ENCODE results near the gene DENND1C.
A peak's percentile ranks its signal among the peaks of the same experiment; 100 is the strongest.
"Not testable (repeated sequence)": the region's sequence is repeated elsewhere in the genome, so short reads cannot be mapped to it uniquely, and the experiment has no call there.

The DENND1C gene

DNA sequence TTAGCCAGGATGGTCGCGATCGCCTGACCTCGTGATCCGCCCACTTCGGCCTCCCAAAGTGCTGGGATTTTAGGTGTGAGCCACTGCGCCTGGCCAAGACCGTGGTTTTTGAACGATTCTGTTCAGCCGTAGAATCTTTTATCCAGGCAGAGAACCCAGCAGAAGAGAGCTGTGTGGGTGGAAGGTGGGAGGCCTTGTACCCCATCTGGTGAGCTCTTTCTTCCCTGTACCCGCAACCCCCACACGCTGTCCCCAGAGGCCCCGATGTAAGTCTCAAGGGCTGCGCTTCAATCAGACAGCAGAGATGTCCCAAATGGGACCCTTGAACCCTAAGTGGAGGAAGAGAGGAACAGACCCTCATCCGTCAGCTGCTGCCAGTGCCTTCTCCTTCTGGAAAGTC lies 25.7 kb downstream of the DENND1C start:
- DNase-seq (ENCODE audit: low spot score) = no peak

DNA sequence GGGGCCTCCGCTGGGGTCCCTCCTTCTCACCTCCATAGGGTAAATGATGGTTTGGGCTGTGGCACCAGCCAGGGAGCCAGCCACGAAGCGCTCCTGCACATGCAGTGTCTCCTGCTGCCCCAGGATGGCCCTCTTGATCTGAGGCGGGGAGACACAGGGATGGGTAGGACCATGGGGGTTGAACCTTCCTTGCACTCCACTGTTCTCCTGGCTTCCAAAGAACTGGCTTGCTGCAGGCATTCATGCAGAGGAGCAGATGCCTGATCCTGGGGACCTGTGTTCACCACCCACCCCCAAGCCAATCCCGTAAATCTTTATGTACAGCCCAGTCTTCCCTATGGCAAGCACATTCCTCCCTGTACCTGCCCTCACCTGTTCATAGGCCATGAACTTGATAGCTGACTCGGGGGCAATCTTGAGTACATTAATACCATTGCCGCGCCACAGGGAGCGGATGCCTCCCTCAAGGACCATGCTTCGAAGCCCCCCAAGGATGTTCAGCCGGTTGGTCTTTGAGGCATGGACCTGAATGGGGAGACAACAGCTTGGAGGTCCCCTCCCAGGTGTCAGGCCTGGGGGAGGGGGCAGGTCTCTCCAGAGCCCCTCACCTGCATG lies 27.5 kb downstream of the DENND1C start:
- DNase-seq (ENCODE audit: low spot score) = no peak

DNA sequence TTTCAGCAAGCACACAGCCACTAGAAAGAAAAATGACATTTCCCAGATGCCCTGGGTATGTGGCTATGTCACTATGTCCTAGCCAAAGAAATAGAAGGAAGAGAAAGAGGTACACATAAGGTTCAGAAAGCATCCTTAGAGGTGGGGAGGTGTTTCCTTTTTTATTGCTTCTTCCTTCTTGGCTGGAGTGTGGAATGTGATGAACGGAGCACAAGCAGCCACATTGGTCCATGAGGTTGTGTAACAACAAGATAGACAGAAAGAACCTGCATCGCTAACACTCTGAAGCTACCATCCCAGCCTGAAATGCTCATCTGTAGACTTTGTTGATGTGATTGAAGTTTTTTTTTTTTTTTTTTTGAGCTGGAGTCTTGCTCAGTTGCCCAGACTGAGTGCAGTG lies 28.7 kb downstream of the DENND1C start:
- DNase-seq (ENCODE audit: low spot score) = no peak

DNA sequence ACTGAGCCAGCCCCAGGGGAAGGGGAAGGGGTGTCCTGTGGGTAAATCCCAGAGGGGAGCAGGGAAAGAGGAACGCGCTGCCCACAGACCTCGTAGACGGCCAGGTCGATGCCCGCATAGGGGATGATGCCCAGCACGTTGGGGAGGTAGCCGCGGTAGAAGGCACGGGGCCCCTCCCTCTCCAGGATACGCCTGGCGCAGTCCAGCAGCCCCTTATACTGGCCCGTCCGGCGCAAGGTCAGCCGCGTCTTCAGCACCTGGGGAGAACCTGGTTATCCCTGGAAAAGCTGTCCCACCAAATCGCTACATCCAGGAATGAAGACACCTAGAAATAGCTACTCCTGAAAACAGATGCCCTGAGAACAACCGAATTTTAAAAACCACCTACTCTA lies 29.4 kb downstream of the DENND1C start:
- no peak for DNase-seq (ENCODE audit: low spot score)

DNA sequence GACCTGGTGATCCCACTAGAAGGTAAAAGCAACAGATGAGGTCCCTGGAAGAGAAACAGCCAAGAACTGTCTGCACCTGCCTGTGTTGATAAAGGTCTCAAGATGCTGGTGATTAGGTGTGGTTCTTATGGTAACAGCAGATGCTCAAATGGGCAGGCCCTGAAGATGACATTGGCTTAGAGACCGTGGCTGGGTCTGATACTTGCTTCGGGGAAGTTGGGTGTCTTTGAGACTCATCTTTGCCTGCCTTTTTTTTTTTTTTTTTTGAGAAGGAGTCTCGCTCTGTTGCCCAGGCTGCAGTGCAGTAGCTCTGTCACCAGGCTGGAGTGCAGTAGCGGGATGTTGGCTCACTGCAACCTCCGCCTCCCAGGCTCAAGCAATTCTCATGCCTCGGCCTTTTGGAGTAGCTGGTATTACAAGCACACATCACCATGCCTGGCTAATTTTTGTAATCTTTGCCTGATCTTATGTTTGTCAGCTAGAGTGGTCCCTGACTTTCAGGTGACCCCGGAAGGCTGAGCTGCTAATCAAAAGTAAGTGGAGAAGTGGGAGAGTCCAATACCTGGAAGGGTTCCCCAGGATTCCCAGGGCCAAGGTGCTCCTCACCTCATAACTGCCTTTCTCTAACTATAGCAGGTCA lies 29.9 kb downstream of the DENND1C start:
- no peak for DNase-seq (ENCODE audit: low spot score)

DNA sequence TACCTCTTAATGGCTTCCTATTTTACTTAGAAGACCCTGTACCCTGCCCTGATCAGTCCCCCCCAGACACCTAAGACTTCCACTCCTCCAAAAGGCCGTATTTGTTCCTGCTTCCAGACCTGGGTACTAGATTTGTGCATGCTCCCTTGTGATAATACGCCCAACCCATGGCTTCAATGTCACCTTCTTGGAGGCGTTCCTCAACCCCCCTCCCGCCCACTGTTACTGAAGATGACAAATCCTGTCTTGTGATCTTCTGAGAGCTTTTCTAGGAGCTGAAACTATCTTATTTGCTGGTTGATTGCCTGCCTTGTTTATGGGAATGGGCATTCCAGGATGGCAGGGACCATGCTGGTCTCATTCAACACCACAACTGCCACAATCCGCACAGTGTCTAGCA lies 31.4 kb downstream of the DENND1C start:
- DNase-seq (ENCODE audit: low spot score) = no peak

DNA sequence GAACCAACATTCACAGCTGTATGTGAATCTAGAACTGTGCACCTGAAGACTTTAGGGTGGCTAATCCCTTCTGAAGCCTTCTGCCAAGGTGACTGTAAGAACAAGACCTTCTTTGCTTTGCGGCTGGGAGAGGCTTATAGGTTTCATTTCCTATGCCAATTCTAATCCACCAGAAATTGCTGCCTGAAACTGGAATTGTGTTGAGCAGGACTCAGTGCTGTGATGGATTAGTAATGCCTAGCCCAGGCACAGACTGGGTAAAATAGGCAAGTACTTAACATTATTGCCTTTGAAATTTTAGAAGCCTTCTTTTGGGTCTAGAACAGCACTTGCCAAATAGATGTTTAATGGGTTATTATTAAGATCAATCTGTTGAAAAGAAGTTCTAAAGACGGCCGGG lies 33.5 kb downstream of the DENND1C start:
- DNase-seq (ENCODE audit: low spot score) = no peak

DNA sequence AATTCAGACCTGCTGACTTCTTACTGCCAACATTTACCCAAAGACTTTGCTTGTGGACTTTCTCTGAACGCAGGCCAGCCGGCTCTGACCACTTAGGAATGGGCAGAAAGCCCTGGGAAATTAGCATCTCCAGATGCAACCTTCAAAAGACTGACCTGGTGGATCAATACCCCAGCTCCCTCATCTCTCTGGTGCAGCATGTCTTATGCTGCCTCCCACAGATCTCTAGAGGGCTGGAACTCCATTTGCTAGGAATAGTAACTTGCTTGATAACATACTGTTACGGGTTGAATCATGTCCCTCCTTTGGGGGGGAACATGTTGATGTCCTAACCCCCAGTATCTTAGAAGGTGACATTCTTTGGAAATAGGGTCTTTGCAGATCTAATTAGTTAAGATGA lies 35.1 kb downstream of the DENND1C start:
- DNase-seq (ENCODE audit: low spot score) = no peak

DNA sequence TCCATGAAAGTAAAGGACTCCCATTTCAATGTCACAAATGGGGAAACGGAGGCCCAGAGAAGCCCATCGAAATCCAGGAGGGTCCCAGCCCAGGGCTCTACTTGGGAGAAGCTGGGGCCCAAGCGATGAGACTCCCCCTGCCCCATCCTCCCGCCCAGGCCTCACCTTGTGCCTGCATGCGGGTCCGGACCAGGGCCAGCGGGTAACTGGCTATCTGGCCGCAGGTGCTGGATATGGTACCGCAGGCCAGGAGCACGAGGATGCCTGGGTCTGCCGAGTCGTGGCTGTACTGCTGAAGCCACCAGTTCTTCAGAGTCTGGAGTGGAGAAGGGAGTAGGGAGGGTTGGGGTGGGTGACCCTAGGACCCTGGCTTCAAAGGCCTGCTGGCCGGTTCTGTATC lies 37.6 kb downstream of the DENND1C start:
- DNase-seq (ENCODE audit: low spot score) = no peak

DNA sequence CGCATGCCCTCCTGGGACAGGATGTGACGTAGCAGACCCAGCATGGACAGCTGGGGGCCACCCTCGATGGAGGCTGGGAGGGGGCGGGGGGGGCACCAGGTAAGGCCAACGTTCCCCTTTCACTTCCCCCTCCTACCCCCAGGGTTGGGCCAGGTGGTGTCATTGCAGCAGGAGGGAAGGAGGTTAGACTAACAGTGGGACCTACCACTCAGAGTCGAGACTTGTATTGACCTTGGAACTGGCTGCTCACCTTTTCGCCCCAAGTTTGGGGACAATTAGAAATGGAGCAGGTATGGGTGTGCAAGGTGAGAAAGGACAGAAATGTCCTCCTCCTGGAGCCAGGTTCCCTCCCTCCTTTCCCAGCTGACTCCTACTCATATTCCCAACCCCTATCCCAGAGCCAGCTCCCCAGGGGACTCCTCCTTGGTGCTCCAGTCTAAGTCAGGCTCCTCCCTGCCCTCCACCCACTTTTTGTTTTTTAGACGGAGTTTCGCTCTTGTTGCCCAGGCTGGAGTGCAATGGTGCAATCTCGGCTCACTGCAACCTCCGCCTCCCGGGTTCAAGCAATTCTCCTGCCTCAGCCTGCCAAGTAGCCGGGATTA lies 39.4 kb downstream of the DENND1C start:
- DNase-seq (ENCODE audit: low spot score) = no peak

DNA sequence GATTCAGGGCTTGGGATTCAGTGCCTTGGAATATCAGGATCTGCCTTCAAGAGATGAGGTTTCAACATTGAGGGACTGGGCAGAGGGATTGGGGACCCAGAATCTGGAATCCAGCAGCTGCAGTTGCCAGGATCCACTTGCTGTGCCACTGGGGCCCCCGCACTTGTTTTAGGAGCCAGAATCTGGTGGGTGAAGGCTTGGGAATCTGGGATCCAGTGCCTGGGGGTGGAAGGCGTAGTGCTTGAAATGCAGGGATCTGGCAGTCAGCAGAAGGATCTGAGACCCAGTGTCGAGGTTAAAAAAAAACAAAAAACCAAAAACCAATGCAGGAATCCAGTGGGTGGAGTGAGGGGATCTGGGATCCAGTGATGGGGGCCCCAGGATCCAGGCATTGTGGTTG lies 40.7 kb downstream of the DENND1C start:
- DNase-seq (ENCODE audit: low spot score) = no peak

DNA sequence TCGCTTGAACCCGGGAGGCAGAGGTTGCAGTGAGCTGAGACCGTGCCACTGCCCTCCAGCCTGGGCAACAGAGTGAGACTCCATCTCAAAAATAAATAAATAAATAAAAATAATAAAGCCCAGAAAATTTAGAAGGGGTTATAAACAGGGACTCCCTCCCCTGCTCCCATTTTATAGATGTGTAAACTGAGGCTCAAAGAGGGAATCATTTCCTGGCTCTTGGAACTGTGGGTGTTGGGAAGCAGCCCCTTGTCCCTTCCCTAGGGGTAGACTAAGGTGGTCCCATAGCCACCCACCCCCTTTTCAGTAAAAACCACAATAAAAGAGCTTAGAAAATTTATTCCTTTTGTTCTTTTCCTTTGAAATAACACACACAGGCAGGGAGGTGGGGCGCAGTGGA lies 41.8 kb downstream of the DENND1C start:
- no peak for DNase-seq (ENCODE audit: low spot score)

DNA sequence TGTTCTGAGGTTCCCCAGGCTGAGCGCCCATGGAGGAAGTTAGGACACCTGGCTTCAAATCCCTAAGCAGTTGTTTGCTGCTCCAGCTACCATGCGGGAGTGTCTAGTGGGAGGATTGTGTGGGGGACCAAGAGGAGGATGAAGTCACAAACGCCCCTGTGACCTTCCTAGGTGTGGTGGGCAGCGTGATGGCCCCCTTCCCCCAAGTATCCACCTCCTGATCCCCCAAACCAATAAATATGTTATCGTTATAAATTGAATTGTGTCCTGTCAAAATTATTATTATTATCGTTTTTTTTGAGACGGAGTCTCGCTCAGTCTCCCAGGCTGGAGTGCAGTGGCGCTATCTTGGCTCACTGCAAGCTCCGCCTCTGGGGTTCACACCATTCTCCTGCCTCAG lies 47.9 kb downstream of the DENND1C start, which contains the start of gene SLC25A41:
Gene SLC25A41, minus strand, starts transcription at position 101 of the 400 bp plus-strand sequence. Its CDS starts 70 bp downstream, at position 31.
- DNase-seq (ENCODE audit: low spot score) = no peak

DNA sequence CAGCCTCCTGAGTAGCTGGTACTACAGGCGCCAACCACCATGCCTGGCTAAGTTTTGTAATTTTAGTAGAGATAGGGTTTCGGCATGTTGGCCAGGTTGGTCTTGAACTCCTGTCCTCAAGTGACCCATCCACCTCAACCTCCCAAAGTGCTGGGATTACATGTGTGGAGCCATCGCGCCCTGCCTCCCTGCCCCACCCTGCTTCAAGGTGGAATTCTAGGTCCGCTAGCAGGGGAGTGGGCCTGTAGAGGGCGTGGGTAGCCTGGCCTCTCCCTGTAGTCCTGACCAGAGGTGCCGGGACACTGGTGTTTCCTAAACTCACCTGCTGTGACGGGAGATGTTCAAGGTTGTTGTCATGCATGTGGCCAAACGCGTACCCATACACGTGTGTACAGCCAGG lies 48.4 kb downstream of the DENND1C start:
- DNase-seq (ENCODE audit: low spot score) = no peak

DNA sequence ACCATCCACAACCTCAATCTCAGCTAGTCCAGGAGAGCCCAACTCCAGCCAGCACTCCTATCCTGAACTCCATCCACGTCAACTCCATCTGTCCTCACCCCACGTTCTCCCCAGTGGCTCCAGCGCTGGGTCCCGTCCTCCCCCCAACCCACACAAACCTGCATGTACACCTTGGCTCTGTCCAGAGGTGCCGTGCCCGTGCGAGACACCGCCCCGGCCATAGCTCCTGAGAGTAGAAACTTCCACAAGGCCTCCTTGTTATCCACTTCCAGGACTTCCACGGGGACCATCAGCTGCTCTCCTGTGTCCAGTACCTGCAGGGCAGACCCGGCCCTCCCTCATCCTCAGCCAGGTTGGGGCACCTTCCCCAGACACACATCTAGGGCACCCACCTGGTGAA lies 49.7 kb downstream of the DENND1C start:
- DNase-seq (ENCODE audit: low spot score) = no peak

DNA sequence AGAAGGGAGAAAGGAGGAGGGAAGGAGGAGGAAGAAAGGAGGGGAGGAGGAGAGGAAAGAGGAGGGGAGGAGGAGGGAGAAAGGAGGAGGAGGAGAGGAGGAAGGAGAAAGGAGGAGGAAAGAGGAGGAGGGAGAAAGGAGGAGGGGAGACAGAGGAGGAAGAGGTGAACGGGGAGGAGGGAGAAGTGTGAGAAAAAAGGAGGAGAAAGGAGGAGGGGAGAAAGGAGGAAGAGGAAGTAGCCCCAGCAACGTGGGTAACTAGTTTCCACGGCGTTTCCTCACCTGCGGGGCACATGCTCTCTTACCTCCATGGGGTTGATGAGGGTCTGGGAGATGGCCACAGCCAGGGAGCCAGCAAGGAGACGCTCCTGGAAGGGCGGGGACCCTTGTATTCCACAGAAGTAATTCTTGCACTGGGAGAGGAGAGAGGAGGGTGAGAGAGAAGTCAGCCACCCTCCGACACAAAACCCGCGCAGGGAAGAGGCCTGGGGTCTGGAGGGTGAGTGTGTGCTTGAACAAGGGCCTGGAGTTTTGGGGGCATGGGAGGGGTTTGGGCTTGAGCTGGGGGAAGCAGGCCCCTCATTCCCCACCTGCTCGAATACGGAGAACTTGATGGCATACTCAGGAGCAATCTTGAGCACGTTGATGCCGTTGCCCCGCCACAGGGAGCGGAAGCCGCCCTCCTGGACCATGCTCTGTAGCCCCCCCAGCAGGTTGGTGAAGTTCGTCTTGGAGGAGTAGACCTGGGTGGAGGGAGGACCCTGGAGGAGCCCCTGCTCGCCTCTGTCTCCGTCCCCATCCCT lies 52.0 kb downstream of the DENND1C start:
- no peak for DNase-seq (ENCODE audit: low spot score)

DNA sequence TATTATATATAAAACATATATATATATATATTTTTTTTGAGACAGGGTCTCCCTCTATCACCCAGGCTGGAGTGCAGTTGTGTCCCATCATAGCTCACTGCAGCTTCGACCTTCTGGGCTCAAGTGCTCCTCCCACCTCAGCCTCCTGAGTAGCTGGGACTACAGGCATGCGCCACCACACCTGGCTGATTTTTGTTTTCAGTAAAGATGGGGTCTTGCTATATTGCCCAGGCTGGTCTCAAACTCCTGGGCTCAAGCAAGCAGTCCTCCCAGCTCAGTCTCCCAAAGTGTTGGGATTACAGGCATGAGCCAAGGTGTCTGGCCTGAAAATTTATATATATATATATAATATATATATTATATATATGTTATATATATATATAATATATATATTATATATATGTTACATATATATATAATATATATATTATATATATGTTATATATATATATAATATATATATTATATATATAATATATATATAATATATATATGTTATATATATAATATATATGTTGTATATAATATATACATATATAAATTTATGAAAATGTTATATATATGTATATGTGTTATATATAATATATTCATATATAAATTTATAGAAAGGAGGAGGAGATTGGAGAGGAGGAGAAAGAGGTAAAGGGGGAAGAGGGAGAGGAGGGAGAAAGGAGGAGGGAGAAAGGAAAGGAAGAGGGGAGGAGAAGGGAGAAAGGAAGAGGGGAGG lies 52.7 kb downstream of the DENND1C start:
- DNase-seq (ENCODE audit: low spot score) = not testable (repeated sequence)

DNA sequence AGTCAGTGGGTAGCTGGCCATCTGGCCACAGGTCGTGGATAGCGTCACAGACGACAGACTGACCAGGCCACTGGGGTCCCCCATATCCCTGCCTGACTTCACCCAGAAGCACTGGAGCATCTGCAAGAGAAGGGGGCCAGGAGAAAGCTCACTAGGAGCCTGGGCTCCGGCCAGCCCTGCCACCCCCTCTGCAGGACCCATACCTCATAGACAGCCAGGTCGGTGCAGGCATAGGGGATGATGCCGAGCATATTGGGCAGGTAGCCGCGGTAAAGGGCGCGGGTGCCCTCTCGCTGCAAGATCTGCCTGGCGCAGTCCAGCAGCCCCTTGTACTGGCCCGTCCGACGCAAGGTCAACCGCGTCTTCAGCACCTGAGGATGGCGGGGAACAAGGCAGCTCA lies 54.5 kb downstream of the DENND1C start:
- no peak for DNase-seq (ENCODE audit: low spot score)

DNA sequence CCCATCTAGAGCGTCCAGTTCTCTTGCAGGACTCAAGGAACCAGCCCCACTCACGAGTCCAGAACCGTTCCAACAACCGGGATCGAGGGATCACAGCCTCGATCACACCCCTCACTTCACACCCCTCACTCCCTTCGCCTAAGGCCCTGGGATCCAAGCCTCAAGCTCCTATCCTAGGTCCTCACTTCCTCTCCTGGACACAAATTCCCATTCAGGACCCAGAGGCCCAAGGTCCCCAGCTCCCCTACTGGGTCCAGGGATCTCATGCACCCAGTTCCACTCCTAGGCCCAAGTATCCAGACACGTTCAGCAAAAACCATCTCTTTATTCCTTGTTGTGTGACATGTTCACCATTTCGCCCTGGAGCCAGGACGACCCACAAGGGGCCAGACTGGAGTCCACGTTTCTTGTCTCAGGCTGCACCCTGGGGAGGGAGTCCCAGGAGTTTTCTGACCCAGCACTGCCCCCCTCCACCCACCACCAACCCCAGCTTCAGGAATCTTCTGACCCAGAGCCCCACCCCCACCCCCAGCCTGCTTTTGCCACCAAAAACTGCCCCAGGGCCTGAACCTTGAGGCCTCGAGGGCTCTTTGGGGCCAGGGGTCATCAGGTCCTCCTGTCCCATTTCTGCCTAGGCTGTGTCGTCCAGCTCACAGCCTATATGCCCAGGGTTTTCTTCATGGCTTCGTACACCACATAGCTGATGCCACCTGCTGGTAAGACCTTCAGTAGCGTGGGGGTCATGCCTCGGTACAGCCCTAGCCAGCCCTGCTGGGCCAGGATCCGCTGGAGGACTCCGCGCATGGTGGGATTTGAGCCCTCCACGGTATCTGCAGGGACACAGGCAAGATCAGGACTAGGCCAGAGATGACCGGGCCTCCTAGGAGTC lies 55.6 kb downstream of the DENND1C start:
- no peak for DNase-seq (ENCODE audit: low spot score)

DNA sequence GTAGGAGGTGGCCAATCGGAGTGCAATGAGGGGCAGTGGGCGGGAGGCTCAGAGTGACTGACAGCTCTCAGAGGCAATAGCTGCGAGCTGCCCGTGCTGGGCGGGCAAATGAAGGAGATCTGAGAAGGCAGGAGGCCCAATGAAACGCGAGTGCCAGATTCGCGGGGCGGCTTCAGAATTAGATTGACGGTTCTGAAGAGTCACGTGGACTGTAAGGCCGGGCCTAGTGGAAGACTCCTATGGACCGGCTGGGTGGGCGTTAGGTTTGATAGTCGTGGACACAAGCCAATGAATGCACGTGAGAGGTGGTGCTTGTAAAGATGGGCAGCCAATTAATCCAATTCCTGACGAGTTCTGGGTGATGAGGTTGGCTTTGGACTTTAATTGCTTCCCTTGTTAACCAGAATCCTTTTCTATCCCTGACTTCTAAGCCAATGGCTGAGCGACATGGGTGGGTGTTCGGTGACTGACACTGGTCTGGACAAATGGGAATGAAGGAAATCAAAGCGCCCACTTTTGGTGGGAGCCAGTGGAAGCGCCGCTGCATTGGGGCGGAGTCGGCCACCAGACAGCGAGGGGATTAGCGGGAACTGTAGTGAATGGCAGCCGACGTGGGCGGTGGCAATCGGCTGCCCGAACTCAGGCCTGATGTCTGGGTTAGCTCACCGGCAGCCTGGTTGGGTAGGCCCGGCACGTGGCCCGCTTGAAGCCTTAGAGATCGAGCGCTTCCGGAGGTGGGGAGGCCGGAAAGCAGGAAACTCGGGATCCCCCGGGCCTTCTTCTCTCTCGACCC lies 56.5 kb downstream of the DENND1C start:
- peak; percentile 95 for DNase-seq (ENCODE audit: low spot score)
